Tibial nerve (tissue), 4 donors: Measurements from ENCODE around the gene HDGFL2. TPM values are rescaled to one million over a fixed set of nuclear protein-coding genes. Genes with fewer than 3 reads are reported as not detected.
"Not testable (repeated sequence)": the region's sequence is repeated elsewhere in the genome, so short reads cannot be mapped to it uniquely, and the experiment has no call there.

Experiments used
- DNase-seq, 2 donors: peaks; one replicate each; pipeline ENCODE4 v3.0.0-alpha.2; 2019; ENCODE audit warnings: low spot score in 2 of 2
- H3K27ac ChIP-seq, 4 donors: fragments of 200-600 bp; sonication (generic) in 3 of 4; one replicate each; pipeline ENCODE4 v1.5.1; 2017 to 2019; ENCODE audit warnings: mild to moderate bottlenecking in 1 of 4
- H3K27me3 ChIP-seq, 2 donors: fragments of 200-600 bp; sonication (generic) in 1 of 2; one replicate each; pipeline versions ENCODE4 v1.5.1 to v1.6.0; 2017 to 2019
- H3K36me3 ChIP-seq, 3 donors: fragments of 200-600 bp; sonication (generic); one replicate each; pipeline ENCODE4 v1.5.1; 2018 to 2019
- H3K4me1 ChIP-seq, 4 donors: fragments of 200-600 bp; sonication (generic) in 3 of 4; one replicate each; pipeline ENCODE4 v1.5.1; 2017 to 2019
- H3K4me3 ChIP-seq, 4 donors: fragments of 200-600 bp; sonication (generic) in 3 of 4; one replicate each; pipeline ENCODE4 v1.5.1; 2017 to 2019; ENCODE audit warnings: mild to moderate bottlenecking in 1 of 4, moderate library complexity in 1 of 4
- H3K9me3 ChIP-seq, 4 donors: fragments of 200-600 bp; sonication (generic) in 3 of 4; one replicate each; pipeline ENCODE4 v1.5.1; 2017 to 2019
- EP300 ChIP-seq, 2 donors: sonication (generic); formaldehyde crosslinking; IDR thresholded peaks; one replicate each; pipeline ENCODE4 v1.6.1; 2017; ENCODE audit warnings: antibody characterized with exemption in 2 of 2, mild to moderate bottlenecking in 1 of 2
- POLR2A ChIP-seq, 2 donors: fragments of 450-650 bp; IDR thresholded peaks; one replicate each; pipeline ENCODE4 v1.6.1; 2017; ENCODE audit warnings: antibody characterized with exemption in 2 of 2, mild to moderate bottlenecking in 2 of 2, moderate library complexity in 2 of 2
- WGBS, 2 donors: methylation state at CpG; one replicate each; pipeline ENCODE4 v1.1.5; 2018; 5-methylcytosine and 5-hydroxymethylcytosine counted together
- total RNA-seq, 4 donors: library from RNA; depleted of rRNA; stranded (reverse); fragments of >200 nt; gene quantifications; one replicate each; pipeline ENCODE4 v1.1.0, GENCODE V29; 2016
- TF ChIP-seq, protein P1 (sequence below), 5 experiments: fragments of 200-600 bp in 3 of 5; fragments of 450-650 bp in 2 of 5; sonication (generic) in 3 of 5; IDR thresholded peaks; one replicate each; pipeline ENCODE4 v1.5.1; 2016 to 2019; ENCODE audit warnings: antibody characterized with exemption in 5 of 5, mild to moderate bottlenecking in 3 of 5, moderate library complexity in 2 of 5

HDGFL2 gene
- total RNA-seq, 4 donors from 2014 or later: 30.2 to 54.0 (median 48.7) TPM

DNA sequence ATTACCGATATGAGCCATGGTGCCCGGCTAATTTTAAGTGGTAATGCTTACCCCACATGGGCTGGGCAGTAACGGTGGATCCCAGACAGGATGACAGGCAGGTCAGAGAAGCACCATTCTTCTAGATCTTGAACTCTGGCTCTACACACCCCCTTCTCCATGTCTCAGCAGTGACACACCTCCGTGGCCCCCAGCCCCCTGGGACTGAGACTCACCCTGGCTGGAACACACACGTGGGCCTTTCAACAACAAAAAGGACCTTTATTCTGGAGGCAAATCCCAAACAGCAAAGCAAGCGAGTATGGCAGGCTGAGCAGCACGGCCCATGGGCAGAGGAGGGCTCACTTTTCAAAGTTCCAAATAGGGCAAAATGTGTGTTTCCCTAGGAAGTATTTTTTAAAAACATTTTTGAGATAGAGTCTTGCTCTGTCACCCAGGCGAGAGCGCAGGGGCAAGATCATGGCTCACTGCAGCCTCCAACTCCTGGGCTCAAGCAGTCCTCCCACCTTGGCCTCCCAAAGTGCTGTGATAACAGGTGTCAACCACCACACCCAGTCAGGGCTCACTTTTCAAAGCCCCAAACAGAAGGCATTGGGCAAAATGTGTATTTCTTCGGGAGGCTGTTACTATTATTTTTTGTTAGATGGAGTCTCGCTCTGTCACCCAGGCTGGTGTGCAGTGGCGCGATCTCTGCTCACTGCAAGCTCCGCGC, 50.4 kb downstream of the HDGFL2 start:
- peaks cover 0 to 14% (median 0%) of the 10 kb centered on the region in 4 donors for H3K4me1 ChIP-seq
- H3K9me3 ChIP-seq: no peaks in the 10 kb centered on the region
- H3K27ac ChIP-seq: no peak overlapping the region
- WGBS, 2 donors: 74 to 77% methylated on average over 15 of the region's 15 CpGs
- peaks cover 0 to 30% of the 10 kb centered on the region in 2 donors for H3K27me3 ChIP-seq
- TF ChIP-seq POLR2A (IDR thresholded peaks at IDR 0.05) (no peak), EP300 (IDR thresholded peaks at IDR 0.05) (no peak)
- TF ChIP-seq, protein P1, sequence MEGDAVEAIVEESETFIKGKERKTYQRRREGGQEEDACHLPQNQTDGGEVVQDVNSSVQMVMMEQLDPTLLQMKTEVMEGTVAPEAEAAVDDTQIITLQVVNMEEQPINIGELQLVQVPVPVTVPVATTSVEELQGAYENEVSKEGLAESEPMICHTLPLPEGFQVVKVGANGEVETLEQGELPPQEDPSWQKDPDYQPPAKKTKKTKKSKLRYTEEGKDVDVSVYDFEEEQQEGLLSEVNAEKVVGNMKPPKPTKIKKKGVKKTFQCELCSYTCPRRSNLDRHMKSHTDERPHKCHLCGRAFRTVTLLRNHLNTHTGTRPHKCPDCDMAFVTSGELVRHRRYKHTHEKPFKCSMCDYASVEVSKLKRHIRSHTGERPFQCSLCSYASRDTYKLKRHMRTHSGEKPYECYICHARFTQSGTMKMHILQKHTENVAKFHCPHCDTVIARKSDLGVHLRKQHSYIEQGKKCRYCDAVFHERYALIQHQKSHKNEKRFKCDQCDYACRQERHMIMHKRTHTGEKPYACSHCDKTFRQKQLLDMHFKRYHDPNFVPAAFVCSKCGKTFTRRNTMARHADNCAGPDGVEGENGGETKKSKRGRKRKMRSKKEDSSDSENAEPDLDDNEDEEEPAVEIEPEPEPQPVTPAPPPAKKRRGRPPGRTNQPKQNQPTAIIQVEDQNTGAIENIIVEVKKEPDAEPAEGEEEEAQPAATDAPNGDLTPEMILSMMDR (IDR thresholded peaks at IDR 0.05): no peak
- no peak overlapping the region for H3K4me3 ChIP-seq
- H3K36me3 ChIP-seq: no peaks in the 10 kb centered on the region
- no peak for DNase-seq

DNA sequence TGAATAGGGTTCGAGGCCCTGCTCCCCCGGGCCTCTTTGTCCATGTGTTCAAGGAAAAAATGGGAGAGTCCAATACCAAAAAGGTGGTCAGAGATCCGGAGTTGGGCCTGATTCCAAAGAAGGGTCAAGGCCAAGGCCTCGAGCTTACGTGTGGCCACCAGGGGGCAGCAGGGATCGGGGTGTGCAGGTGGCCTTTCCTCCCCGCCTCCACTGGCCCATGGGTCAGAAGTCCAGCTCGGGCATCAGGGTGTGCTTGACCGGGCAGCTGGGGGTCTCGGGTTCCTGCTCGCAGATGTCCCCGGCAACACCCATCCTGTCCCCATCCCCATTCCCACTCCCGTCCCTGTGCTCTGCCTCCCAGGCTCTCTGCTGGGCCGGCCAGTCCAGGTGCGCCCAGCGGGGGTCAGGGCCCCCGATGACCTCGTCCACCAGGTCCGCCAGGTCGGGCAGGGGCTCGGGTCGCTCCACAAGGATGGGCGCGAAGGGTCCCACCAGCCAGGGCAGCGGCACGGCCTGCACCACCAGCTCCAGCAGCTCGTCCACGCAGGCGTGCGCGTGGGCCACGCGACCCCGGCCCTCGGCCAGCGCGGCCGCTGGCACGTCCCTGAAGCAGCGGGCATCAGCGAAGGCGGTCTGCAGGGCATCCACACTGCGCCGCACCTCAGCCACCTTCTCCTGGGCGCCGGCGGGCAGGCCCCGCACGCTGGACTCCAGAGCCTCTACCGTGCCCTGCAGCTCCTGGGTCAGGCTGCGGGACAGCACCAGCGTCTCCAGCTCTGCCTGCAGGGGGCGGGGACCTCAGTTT, 51.4 kb downstream of the HDGFL2 start:
- Histone ChIP-seq H3K9me3 (no peaks in the 10 kb centered on the region), H3K27ac (no peak overlapping the region), H3K36me3 (no peaks in the 10 kb centered on the region), H3K27me3 (peaks cover 0 to 20% of the 10 kb centered on the region in 2 donors), H3K4me1 (peaks cover 0 to 10% (median 0%) of the 10 kb centered on the region in 4 donors), H3K4me3 (no peak overlapping the region)
- peak in 1 of 2 donors; percentile 24 for DNase-seq
- 46 to 78% methylated on average over 20 to 50 of the region's 53 CpGs for WGBS, 2 donors
- TF ChIP-seq, protein P1 (IDR thresholded peaks at IDR 0.05): peak in 3 of 5 experiments; percentile 27 to 48 (median 35)
- no peak for TF ChIP-seq POLR2A (IDR thresholded peaks at IDR 0.05)

DNA sequence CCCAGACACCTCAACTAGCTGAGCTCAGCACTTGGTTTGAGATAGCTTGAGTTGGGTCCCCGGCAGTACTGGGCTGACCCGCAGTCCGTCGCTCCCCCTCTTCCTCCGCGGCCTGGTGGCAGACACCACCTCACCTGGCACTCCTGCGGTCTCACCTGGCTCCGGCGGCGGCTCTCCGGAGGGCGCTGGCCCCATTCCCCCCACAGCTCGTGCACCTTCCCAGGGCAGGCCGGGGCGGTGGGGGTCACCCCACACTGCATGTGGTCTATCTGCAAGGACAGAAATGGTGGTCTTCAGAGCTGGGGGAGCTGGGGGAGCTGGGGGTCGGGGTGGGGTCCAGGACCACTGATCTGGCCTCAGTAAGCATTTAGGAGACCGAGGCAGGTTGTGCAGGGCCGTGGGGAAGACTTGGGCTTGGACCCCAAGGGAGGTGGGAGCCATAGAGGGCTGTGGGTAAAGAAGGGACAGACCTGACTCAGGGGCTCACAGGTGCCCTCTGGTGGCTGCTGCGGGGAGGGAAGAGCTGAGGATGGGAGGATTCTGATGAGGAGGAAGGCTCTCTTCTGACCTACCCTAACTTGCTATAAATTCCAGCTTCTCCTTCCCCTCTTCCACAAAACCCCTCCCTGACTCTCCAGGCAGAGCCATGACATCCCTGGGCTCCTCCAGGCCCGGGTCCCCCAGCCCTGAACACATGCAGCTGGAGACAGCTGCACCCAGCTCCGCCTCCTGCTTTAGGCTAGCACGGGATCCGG, 52.9 kb downstream of the HDGFL2 start:
- Histone ChIP-seq H3K9me3 (no peaks in the 10 kb centered on the region), H3K4me3 (no peak overlapping the region), H3K27me3 (peaks cover 0 to 16% of the 10 kb centered on the region in 2 donors), H3K27ac (no peak overlapping the region), H3K36me3 (no peaks in the 10 kb centered on the region), H3K4me1 (no peaks in the 10 kb centered on the region)
- WGBS, 2 donors: 65 to 68% methylated on average over 21 of the region's 23 CpGs
- peak; percentile 28 to 63 for DNase-seq
- TF ChIP-seq EP300 (IDR thresholded peaks at IDR 0.05) (no peak), POLR2A (IDR thresholded peaks at IDR 0.05) (no peak)
- TF ChIP-seq, protein P1 (IDR thresholded peaks at IDR 0.05): peak; percentile 43 to 66 (median 58)

DNA sequence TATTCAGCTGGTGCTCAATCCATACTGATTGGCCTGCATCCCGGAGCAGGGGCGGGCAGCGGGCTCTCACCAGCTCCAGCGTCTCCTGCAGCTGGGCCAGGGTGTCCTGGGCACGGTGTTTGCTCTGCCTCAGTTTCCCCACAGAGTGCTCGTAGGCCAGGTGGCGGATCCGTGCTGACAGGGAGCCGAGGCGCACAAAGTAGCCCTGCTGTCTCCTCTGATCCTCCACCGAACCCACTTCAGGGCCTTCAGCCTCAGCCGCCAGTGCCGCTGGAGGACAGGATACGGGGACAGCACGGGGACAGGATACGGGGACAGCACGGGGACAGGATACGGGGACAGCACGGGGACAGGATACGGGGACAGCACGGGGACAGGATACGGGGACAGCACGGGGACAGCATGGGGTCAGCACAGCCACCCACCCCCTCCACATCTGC, 53.5 kb downstream of the HDGFL2 start:
- 70 to 79% methylated on average over 20 to 23 of the region's 23 CpGs for WGBS, 2 donors
- DNase-seq: no peak

DNA sequence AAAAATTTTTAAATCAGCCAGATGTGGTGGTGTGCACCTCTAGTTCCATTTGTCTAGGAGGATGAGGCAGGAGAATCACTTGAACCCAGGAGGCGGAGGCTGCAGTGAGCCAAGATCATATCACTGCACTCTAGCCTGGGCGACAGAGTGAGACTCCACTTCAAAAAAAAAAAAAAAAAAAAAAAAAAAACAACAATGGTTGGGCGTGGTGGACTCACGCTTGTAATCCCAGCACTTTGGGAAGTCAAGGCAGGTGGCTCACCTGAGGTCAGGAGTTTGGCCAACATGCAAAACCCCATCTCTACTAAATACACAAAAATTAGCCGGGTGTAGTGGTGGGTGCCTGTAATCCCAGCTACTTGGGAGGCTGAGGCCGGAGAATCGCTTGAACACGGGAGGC, 55.3 kb downstream of the HDGFL2 start:
- H3K27ac ChIP-seq, H3K4me3 ChIP-seq, DNase-seq, H3K4me1 ChIP-seq, H3K9me3 ChIP-seq, H3K36me3 ChIP-seq: not testable (repeated sequence)
- 88 to 89% methylated on average over 8 of the region's 8 CpGs for WGBS, 2 donors
- peaks cover 0 to 28% of the 10 kb centered on the region in 2 donors for H3K27me3 ChIP-seq

More for the DNA sequence above, 53.5 kb downstream of the HDGFL2 start:
- no peaks in the 10 kb centered on the region for H3K36me3 ChIP-seq
- TF ChIP-seq EP300 (IDR thresholded peaks at IDR 0.05) (no peak), POLR2A (IDR thresholded peaks at IDR 0.05) (no peak)
- TF ChIP-seq, protein P1 (IDR thresholded peaks at IDR 0.05): no peak
- no peak overlapping the region for H3K27ac ChIP-seq
- H3K4me3 ChIP-seq: no peak overlapping the region
- H3K9me3 ChIP-seq: no peaks in the 10 kb centered on the region
- no peaks in the 10 kb centered on the region for H3K4me1 ChIP-seq
- peaks cover 0 to 17% of the 10 kb centered on the region in 2 donors for H3K27me3 ChIP-seq
